HTERT RPE-1 (cell line): ENCODE results near the gene SAMD4A.

Experiments
- in situ Hi-C: fragments of 300-500 bp; cut with MboI; formaldehyde crosslinking; loops from 4 replicates; pipeline ENCODE4 v1.14.3; 2020; ENCODE audit warnings: low sequenced_read_pairs

Gene SAMD4A, protein sequence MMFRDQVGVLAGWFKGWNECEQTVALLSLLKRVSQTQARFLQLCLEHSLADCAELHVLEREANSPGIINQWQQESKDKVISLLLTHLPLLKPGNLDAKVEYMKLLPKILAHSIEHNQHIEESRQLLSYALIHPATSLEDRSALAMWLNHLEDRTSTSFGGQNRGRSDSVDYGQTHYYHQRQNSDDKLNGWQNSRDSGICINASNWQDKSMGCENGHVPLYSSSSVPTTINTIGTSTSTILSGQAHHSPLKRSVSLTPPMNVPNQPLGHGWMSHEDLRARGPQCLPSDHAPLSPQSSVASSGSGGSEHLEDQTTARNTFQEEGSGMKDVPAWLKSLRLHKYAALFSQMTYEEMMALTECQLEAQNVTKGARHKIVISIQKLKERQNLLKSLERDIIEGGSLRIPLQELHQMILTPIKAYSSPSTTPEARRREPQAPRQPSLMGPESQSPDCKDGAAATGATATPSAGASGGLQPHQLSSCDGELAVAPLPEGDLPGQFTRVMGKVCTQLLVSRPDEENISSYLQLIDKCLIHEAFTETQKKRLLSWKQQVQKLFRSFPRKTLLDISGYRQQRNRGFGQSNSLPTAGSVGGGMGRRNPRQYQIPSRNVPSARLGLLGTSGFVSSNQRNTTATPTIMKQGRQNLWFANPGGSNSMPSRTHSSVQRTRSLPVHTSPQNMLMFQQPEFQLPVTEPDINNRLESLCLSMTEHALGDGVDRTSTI

DNA sequence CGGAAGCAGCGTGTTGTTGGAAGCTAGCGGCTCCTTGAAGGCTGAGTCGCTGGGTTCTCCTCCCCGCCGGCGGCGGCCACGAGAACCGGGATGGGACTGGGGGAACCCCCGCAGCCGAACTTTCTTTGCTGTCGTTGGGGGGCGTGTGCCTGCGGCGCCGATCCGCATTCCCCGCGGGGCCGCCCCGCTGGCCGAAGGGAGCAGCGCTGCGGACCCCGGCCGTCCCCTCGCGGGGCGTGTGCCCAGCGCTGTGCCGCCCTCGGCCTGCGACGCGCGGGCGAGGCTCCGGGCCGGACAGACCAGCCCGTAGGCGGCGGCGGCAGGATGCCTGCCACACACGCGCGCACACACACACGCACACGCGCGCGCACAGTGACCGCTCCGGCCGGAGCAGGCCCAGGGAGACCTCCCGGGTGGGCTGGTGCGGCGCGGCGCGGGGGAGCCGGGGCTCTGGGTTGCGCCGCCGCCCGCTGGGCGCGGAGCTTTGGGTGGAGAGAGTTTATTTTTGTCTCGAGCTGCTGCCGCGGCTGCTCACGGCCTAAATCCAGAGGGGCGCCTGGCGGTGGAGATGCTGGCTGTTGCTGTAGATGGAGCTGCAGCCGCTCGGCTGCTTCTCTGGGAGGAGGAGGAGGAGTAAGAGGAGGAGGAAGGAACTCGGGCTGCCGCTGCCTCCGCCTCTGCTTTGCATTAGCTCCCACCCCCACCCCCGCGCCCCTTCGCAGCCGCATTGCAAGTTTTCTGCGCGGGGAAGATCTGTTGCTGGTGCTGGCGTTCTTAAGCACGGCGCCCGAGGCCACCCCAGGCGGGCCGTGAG, at the start of gene SAMD4A:
Gene SAMD4A (plus strand): TSS at position 719 of the 814 bp plus-strand sequence. CDS start 789 bp downstream, outside the sequence.
- in situ Hi-C loops: no loop called here

DNA sequence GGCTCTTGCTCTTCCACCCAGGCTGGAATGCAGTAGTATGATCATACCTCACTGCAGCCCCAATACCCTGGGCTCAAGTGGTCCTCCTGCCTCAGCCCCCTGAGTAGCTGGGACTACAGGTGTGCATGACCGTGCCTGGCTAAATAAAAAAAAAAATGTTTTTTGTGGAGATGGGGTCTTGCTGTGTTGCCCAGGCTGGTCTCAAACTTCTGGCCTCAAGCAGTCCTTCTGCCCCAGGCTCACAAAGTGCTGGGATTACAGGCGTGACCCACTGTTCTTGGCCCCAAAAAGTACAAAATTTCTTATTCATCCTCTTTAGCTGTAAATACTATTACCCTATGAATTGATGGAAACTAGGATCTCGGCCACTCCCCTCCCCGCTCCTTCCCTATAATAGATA, 42.5 kb upstream of the SAMD4A start:
- in situ Hi-C loops: no loop called here

DNA sequence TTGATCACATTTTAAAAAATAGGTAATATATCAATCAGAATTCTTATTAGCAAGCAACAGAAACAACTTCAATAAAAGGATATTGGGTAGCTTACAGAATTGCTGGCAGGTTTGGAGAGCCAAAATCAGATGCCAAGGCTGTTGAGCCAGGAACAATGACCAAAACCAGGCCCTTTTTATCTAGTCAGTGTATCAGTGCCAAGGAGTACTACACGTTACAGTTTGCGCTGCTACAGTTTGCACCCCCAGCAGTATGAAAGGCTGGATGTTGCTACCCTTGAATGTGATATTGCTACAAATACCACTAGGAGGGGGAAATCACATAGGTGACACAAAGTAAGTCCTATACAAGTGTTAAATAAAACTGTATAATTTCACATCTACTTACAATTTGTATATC, 38.0 kb upstream of the SAMD4A start:
- in situ Hi-C loops: no loop called here

DNA sequence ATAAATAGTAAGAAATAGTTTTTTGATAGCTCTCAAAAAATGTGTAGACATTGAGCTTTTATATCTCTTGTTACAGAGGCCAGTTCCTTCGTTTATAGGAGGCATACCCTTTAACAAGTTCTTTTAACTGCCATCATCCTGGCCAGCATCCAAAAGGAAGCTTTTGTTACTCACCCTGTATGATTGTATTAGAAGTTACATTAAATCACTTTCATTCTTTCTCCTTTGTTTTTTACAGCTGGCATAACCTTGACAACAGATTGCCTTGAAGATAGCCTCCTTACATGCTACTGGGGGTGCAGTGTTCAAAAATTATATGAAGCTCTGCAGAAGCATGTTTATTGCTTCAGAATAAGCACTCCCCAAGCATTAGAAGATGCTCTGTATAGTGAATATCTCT, 37.1 kb upstream of the SAMD4A start:
- in situ Hi-C loops: no loop called here

DNA sequence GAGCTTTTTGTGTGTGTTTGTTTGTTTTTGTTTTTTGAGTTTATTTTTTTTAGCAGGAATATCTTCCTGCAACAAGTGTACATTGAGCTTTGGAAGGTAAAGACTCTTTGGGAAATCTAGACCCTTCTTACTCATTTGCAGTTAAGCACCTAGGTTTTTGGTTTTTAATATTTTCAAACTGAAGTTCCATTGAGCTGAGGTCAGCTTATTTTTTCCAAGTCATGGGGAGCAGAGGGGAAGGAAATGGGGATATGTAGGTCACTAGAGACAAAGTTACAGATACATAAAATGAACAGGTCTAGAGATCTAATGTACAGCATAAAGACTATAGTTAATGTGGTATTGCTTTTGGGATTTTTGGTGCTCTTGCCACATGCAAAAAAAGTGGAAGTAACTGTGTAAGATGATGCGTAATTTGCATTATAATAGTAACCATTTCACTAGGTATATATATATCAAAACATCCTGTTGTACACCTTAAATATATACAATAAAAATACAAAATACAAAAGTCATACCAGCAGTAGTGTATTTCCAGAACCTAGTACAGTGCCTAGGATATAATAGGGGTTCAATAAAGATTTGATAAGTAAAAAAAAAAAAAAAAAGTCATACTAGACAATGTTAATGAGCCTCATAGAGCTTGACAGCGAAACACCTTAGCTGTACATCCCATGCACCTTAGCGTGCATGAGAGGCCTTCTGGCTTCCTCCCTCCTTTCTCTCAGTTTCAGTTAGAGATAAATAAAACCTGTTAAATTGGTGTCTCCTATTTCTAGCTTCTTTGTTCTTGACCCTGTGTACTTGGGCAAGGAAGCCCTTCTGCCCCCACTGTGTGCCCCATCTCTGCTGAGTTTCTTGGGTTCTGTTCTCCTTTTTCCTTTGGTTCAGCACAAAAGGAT, 34.6 kb upstream of the SAMD4A start:
- in situ Hi-C loops: no loop called here

DNA sequence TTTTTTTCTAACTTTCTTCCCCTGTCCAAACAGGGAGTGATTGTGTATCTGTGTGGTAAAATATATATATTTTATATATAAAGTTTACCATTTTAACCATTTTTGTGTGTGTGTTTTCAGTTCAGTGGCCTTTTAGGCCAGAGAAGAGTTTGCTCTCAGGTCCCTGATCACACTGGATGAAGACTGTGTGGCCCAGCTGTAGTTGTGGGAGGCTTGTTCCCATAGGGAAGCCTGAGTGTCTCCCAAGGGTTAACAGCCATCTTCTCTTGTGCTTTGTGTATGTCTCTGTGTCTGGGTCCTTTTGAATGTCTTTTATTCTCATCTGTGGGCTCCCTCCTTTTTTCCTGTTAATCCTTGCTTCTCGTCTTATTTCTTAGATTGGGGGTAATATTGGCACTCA, 33.8 kb upstream of the SAMD4A start:
- in situ Hi-C loops: no loop called here

DNA sequence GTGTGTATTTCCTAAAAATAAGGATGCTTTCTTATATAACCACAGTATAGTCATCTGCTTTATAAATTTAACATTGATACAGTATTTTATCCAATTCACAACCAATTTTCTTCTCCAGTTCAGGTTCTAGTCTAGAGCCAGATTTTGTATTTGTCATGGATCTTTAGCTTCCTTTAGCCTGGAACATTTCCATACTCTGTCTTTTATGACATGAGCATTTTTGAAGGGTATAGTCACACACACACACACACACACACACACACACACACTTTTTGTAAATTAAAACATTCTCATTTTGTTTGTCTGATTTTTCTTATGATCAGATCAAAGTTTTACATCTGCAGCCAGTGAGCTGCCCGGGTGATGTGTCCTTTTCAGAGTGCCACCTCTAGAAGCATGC, 31.8 kb upstream of the SAMD4A start:
- in situ Hi-C loops: no loop called here

DNA sequence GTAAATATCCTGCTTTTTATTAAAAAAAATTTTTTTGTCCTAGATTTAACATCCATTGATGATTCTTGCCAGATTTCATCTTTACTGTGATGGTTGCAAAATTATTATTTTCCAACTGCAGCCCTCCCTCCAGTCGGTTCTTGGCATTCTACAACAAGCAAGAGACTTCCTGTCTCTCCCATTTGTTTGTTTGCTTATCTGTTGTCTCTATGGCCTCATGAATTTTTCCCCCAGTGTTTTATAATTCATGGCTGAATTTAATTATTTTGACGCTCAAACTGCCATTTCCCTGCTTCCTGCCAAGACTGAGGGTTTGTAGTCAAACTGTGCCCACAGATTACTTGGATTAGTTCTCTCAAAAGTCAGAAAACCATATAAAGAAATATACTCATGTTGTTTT, 31.3 kb upstream of the SAMD4A start:
- in situ Hi-C loops: no loop called here

DNA sequence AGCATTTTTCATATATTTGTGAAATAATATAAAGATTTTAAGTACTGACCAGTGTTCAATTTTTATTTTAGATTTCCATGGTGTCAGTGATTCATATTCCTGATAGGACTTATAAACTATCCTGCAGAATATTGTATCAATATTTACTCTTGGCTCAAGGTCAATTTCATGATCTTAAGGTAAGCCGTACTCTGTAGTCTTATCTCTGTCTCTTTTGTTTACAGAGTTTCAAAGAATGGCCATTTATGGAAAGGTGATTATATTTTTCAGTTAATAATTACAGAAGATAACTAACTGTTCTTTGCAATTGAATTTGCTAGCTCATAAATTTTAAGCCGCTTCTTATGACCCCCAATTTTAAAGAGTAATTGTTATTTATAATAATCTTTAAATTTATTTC, 29.3 kb upstream of the SAMD4A start:
- in situ Hi-C loops: no loop called here

DNA sequence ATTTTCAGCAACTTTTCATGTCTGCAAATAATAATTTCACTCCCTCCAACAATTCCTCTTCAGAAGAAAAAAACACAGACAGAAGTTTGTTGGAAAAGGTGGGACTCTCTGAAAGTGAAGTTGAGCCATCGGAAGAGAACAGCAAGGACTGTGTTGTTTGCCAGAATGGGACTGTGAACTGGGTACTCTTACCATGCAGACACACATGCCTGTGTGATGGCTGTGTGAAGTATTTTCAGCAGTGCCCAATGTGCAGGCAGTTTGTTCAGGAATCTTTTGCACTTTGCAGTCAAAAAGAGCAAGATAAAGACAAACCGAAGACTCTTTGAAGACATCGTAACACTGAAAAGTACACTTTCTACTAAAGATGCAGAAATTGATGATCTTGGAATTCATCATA, 28.9 kb upstream of the SAMD4A start:
- in situ Hi-C loops: no loop called here

DNA sequence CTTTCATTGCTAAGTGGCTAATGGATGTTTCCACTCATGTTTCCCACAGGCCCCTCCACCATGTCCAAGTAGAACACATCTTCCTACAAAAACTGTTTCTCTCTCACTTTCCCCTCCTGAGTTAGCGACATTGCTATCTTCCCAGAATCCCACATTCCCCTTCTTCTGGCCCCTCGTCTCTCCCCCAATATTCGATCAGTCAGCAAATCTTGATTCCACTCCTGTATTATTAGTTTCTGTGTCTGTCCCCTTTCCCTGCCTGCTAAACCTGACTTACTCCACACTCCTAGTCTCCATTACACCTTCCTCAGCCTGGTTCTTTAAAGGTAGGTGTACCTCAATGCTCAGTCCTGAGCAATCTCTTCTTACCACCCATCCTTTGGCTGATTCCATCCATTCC, 19.3 kb upstream of the SAMD4A start:
- in situ Hi-C loops: no loop called here

DNA sequence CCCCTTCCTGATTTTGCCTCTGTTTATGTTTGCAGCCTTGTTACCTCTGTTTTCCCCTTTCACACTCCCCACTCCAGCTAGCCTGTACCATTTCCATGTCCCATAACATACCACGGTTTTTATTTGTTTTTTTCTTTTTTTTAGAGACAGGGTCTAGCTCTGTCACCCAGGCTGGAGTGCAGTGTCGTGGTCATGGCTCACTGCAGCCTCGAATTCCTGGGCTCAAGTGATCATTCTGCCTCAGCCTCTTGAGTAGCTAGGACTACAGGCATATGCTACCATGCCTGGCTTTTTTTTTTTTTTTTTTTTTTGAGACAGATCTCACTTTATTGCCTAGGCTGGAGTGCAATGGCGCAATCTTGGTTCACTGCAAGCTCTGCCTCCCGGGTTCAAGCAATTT, 18.4 kb upstream of the SAMD4A start:
- in situ Hi-C loops: no loop called here

DNA sequence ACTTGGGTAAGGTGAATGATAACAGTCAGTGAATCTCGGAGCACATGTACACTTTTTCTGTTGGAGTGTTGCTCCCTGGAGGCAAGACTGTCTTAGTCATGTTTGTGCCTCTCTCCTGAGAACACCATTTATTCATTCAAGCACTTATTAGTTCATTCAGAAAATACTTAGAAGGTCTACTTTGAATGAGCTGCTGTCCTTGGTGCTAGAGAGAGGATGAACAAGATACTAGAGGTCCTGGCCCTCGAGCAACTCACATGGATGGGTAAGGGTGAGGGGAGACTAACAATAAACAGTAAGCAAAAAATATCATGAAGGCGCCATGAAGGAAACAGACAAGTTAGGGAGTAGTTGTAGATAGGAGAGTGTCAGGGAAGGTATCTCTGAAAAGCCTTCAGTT, 17.1 kb upstream of the SAMD4A start:
- in situ Hi-C loops: no loop called here

DNA sequence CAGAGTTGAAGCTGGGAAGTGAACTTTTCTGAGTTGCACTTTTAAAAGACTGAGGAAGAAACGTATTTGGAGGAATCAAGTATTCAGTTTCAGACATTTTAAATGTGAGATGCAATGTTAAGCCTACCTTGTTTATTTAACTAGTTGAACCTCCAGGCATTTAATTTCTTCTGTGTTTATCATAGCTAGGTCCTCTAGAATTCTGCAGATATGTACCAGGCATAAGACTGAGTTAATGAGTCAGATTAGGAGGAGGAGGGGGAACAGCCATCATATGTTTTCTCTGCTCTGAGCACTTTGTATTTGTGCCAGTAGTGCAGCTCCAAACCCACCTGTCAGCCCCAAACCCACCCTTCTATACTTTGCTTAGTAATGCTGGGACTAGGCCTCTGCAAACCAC, 16.4 kb upstream of the SAMD4A start:
- in situ Hi-C loops: no loop called here

DNA sequence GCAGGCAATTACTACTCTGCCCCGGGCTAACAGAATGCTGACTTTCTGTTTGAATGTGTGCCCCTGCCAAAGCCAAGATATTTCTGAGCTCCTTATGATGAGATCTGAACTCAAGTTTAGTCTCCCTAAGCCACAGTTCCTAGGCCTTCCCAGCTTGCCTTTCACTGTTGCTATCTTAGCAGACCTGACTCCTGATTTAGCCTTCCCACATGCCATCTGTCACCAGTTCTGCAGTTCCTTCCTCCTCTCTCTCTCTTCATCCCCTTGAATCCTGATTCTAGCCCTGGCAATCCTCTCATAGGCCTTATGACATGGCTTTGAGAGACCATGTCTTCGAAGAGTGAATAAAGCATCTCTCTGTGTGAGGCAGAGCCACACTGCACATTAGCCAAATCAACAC, 12.5 kb upstream of the SAMD4A start:
- in situ Hi-C loops: no loop called here

DNA sequence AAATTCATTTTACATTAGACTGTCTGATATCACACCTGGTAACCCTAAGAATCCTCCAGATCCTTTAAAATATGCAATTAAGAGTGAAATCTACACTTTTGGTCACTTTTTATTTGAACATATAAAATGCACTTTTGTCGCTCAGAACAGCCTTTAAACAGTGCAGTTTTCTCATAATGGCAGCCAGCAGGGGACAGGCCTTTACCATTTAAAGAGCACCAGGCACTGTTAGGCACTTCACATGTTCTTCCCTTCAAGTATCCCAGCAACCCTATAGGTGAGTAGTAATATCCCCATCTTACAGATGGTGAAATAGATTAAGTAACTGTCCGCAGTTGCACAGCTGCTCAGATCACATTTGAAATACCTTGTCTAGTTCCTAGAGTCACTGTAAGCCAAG, 11.3 kb upstream of the SAMD4A start:
- in situ Hi-C loops: no loop called here

DNA sequence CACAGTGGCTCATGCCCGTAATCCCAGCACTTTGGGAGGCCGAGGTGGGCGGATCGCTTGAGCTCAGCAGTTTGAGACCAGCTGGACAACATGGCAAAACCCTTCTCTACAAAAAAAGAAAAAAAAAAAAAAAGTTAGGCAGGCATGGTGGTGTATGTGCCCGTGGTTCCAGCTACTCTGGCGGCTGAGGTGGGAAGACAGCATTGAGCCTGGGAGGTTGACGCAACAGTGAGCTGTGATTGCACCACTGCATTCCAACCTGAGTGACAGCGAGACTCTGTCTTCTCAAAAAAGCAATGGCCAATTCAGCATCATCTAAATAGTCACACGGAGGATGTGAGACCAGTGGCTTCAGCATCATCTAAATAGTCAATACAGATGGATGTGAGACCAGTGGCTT, 10.4 kb upstream of the SAMD4A start:
- in situ Hi-C loops: no loop called here

DNA sequence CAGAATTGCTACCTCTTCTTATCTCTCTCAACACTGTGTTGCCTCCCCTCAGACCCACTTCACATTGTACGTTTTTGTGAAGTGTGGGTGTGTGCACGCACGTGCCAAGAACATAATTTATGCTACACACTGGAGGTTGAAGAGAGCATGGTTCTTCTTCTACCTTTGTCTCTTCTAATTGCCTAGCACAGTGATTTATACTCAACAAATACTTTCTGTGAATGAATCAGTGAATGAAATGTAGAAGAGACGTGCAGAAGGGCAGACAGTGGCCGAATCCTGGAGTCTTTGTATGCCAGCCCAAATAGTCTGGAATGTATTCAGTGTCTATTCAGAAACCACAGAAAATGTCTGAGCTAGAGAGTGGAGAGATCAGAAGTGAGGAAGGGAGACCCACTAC, 4.6 kb upstream of the SAMD4A start:
- in situ Hi-C loops: no loop called here

DNA sequence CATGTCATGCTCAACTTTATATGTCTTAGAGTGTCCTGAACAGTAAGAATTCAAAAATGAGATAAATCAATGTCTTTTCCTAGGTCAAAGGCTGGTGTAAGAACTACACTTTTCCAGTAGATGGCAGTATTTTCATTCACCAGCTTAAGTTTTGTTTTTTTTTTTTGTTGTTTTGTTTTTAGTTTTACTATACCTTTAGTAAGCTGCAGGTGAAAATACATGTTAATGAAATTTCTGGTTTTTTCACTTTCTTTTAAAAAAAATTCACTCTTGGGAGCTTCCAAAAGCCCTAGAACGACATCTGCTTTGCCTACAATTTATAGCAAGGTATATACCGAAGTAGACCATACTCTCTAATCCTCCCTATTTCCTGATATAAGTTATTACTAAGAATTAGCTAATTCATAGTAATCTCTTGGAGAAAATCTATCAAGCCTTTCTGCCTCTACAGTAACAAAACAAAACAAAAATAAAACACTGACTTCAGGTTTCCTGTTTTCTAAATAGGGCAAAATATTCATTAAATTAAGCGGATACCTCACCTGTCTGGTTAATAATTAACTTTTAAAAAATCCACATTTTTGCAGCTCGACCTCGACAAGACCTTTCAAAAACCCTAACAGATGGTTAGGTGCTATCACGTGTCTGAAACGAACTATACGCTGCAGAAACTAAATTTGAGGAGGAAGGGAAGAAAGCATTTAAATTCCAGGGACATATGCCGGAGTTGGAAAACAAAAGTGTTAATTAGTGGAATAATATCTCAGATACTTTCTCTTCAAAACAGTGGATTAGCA, 2.7 kb upstream of the SAMD4A start:
- in situ Hi-C loops: no loop called here
